ENCODE data around the gene CEP72.

GRCh38 chr5:640461-641330 is 28.6 kb downstream of the CEP72 start:
- TF ChIP-seq EZH2 (IDR thresholded peaks at IDR 0.05; ENCODE audit: insufficient read depth, poor library complexity, severe bottlenecking) (no peak), EZH2phosphoT487 (IDR thresholded peaks at IDR 0.05; ENCODE audit: insufficient read depth, low read depth) (no peak)

Data from GM23248 (cell line).